SK-N-MC (cell line): ENCODE data around the gene SCN1B.

Experiments used
- EZH2 ChIP-seq: fragments of 200-600 bp; sonication (generic); IDR thresholded peaks from one replicate; pipeline ENCODE4 v1.6.1; 2017; ENCODE audit warnings: antibody characterized with exemption
- FOXP2 ChIP-seq: optimal IDR thresholded peaks from 2 replicates; pipeline ENCODE3; 2011; ENCODE audit warnings: mild to moderate bottlenecking, moderate library complexity; ENCODE audit not compliant: insufficient read depth; ENCODE audit errors: extremely low read length, control extremely low read depth
- POLR2AphosphoS5 ChIP-seq: IDR thresholded peaks from 2 replicates; pipeline ENCODE4 v1.6.1; 2012; ENCODE audit warnings: mild to moderate bottlenecking, low read depth, low read length, borderline replicate concordance

DNA sequence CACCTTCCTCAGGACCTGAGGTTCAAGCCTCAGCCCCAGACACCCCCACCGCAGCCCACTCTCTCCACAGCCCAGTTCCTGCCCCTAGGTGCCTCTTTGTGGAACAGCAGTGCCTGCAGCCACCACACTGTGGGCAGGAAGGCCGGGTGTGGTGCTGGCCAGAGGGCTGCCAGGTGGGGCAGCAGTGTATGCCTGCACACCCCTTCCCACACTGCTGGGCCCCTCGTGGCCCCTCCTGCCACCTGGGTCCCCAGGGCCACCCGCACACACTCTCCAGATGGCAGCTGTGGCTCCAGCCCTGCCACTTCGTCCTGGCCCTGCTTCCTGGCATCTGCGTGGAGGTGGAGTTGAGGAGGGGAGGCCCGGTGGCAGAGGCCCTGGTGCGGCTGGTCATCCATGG lies 46.4 kb downstream of the SCN1B start:
- TF ChIP-seq EZH2 (no peak), POLR2AphosphoS5 (no peak), FOXP2 (no peak)
